NCI-H187 treated with DMSO at 0.1 percent for 48 hours (cell line): Measurements from ENCODE around the gene C10orf53.
"Not testable (repeated sequence)": the region's sequence is repeated elsewhere in the genome, so short reads cannot be mapped to it uniquely, and the experiment has no call there.

Experiments used
- DNase-seq: peaks from one replicate; lab custom pipeline; 2025; lab: John Stamatoyannopoulos, UW

The C10orf53 gene

DNA sequence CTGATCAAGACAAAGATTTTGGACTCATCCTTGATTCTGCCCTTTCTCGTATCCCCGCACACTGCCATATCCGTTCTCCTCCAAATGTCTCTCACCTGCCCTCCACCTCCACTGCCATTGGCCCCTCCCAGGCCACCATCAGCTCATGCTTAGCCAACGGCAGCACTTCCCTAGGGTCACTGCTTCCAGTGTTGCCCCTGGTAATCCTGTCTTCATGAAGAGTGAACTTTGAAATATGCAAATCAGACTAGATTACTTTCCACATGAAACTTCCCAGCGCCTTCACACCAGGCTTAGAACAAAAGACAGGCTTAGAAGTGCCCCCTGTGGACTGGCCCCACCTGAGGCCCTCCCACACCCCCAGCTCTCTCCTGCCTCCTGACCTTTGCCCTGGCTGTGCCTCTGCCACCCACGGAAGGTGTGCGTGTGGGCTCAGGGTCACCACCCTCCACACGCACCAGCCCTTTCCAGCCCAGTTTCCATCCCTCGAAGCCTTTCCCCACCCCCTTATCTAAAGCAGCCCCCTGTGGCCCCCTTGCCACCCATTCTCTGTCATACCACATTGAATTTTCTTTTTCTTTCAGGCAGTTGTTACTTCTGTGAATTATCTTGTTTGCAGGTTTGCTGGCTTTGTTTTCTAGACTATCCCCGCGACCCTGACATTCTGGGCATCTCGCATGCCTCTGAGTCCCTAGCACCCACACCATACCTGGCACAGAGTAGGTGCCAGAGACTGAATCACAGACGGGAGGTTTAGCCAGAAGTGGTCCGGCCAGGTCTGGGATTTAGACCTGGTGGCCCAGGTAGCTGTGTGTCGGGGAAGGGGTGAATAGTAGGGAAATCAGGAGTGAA lies 26.8 kb upstream of the C10orf53 start:
- no peak for DNase-seq

DNA sequence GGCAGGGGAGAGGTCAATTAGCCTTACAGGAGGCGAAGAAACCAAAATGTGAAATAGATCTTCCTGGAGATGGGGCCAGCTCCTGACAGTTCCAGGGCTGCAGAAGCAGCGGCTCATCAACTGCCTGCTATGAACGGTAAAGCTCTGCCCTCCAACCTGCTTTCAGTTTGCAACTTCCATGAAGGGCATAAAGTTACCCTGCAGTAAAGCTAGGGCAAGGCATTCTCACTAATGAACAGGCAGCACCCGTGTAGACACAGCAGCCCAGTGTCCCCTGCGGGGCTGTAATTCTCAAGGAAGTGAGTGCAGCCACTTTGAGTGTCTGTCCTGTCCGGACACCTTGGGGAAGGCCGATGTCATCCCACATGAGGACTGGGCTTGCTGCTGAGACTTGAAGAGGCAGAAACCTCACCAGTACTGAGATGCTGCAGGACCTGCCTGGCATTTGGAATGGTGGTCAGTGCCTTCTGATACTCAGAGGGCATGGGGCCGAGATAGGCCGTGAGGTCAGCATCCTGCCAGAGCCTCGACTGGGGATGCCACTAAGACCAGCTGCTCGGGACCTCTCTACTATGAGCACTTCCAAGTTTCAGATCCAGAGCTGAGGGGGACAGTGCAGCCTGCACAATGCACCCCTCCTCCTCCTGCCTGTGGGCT lies 26.1 kb upstream of the C10orf53 start:
- DNase-seq: no peak

DNA sequence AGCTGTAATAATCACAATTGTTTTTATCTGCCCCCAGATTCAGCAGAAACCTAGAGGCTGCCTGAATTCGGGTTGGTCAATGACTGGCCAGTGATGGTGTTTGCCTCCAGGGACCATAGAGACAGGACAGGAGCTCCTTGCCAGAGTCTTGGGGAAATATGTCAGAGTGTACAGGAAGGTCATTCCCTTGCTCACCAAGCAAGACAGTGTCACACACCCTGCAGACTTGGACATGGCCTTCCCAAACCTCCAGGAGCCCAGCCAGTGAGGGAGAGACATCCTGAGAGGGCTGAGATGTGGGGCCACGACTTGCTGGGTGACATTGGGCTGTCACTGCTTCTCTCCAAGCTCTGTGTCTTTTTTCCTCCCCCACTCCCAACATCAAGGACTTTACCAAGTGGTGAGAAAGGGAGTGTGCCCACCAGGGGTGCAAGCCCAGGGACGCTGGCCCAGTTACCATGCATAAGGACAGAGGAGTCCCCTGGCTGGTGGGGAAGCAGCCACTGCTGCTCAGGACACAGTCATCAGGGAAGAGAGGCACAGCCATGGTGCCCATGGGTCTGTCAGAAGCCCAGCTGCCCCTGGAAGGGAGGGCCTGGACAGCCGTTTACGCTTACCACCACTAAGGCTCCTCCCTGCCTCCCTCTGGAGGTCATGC lies 25.3 kb upstream of the C10orf53 start:
- DNase-seq: no peak

DNA sequence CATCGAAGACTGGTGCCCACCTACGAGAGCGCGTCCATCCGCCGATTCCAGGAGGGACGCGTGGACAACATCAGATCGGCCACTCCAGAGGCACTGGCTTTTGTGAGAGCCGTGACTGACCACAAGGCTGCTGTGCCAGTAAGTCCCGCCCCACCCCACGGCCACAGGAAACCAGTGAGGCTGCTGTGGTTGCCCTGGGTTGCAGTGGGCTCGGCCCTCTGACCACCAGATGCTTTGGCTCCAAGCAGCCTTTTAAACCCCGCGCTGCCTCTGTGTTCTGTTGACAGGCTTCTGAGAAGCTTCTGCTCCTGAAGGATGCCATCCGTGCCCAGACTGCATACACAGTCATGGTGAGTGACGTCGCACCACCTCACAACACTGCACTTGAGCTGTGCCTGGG lies 24.4 kb upstream of the C10orf53 start:
- no peak for DNase-seq

DNA sequence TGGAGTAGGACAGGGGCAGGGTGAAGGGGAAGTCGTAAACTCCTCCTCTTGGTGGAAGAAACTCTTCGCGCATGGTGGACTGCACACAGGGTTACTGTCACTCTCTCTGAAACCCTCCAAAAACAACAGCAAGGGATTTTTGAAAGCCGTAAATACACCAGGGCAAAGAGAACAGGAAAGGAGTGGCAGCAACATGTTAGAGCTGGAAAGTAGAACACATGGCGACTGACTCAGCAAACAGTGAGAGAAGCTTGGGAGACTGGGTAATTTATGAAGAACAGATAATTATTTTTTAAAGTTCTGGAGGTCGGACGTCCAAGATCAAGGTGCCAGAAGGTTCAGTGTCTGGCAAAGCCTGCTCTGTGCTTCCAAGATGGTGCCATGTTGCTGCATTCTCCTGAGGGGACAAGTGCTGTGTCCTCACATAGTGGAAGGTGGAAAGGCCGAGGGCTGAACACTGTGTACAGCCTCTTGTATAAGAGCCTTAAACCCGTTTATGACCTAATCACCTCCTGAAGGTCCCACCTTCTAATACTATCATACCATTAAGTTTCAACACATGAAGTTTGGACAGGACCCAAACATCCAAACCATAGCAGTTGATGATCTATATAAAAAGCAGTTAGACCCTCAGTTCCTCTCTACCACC lies 22.5 kb upstream of the C10orf53 start:
- no peak for DNase-seq

DNA sequence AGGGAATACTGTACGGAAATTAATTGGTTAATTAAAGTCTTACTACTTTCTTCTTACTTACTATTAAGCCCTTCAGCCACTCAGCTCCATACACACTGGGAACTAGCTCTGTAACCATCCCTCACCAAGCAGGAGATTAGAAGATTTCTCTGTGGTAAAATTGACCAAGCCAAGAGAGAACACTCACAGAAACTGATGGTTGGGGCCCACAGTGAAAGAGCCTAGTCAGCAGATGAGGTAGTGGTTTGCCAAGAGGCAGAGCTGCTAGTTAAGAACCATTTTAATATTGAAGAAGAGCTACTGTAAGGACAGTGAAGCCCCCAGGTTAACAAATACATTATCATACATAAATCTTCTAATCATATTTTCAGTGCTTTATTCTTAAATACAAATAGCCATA lies 21.8 kb upstream of the C10orf53 start:
- no peak for DNase-seq

DNA sequence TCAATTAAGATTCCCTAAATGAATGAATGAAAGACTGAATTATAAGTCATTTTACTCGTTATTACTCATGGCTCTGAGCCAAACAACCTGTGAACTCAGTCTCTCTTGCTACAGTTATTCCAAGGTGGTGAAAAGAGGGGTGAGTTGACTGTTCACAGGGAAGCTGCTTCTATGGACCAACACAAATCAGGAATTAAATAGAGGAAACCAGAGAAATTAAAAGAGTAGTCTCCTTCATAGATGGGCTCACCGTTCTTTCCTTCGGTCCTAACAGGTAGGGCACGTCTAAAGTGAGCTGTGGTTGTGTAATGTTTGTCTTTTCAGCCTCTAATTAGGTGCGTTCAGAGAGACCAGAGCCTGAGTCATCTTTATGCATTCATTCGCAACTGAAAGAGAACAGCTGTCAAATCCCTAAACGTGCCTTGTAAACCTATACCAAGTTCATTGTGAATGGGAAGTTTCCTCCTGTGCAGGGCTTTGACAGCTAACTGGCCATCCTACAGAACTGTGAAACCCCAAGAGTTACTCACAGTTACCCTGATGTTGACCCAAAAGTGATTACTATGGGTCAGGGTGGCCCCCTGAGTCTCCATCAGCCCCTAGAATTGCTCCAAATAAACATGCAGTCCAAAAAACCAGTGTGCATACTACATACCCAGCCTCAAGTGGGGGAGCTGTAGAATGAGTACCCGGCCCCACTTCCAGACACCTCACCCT lies 18.2 kb upstream of the C10orf53 start:
- DNase-seq: no peak

DNA sequence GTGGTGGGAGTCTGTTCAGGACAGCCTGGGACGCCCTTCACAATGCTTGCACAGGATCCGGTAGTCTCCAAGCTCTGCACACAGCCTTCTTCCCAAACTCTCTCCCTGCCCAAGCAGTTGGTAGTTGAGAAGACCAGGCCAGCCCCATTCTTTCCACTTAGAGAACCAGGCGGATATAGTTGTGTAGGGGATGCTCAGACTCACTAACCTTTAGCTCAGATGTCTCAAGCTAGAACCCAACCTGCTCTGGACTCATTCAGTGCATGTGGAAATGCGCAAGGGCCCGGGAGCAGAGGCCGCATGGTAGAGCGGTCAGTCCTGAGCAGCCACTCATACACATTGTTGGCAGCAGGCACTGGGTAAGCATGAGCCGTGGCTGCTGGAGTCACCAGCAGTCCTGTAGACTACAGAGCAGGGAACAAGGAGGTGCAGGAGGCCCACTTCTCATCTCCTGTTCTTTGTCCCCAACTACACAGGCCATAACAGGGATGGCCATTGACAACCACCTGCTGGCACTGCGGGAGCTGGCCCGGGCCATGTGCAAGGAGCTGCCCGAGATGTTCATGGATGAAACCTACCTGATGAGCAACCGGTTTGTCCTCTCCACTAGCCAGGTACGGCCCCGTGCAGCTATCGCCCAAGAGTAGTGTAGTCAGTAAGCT lies 17.2 kb upstream of the C10orf53 start:
- DNase-seq: no peak

DNA sequence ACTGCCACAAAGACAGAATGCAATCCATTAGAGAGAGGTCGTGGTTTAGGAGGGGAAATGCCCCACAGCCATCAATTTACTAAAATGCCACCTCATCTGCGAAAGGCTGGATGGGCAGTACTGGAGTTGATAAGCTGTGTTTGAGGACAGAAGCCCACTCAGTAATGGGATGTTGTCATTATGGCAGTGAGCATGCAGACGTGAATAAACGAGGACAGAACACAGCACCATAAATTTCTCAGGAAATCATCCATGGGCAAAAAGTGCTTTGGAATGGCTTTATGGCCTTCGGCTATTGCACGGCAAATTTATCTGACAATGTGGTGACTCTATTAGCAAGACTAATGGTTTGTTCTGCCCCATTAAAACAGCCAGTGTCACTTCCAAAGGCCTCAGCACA lies 15.9 kb upstream of the C10orf53 start:
- DNase-seq: no peak

DNA sequence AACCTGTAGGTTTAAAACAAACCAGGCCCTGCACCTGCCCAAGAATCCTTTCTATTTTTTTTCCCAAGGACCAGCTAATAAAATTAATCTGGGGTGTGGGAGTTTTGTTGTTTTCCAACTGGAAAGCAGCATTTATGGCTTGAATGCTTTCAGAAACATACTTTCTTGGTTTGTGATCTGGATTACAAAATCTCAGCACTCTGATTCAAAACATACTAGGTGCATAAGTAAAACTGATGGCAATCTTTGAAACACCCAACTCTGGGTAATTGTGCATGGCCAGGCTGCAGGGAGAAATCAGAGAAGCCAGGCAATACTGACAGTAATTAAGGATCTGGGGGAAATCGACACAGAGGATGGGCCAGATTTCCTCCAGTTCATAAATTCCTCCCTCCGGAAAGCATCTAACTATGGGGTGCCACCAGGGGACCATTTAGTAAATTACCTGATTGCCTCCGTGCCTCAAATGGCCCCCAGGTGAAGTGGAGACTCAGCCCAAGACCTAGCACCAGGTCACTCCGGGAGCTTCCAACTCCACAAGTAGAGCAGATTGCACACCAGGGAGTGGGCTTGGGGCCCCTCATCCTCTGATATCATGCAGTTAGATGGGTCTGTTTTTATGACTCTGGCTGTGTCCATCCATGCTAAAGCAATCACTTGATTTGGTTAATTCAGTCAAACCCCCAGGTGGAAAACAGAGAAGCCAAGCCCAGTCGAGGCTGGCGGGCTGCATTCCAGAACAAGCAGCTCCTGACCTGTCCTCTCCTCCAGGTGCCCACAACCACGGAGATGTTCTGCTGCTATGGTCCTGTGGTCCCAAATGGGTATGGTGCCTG lies 15.2 kb upstream of the C10orf53 start:
- no peak for DNase-seq

DNA sequence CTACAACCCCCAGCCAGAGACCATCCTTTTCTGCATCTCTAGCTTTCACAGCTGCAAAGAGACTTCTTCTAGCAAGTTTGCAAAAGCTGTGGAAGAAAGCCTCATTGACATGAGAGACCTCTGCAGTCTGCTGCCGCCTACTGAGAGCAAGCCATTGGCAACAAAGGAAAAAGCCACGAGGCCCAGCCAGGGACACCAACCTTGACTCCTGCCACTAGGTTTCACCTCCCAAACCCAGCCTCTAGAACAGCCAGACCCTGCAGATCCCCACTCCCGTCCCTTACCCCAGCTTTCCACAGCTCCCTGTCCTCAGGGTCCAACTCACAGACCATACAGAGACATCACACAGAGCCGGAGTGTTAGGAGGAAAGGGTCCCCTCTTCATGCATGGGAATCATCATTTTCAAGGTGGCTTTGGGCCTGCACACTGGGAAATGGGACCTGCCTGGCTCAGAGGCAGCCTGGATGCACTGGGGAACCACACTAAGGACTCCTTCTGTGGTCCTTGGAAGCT lies 14.6 kb upstream of the C10orf53 start:
- no peak for DNase-seq

DNA sequence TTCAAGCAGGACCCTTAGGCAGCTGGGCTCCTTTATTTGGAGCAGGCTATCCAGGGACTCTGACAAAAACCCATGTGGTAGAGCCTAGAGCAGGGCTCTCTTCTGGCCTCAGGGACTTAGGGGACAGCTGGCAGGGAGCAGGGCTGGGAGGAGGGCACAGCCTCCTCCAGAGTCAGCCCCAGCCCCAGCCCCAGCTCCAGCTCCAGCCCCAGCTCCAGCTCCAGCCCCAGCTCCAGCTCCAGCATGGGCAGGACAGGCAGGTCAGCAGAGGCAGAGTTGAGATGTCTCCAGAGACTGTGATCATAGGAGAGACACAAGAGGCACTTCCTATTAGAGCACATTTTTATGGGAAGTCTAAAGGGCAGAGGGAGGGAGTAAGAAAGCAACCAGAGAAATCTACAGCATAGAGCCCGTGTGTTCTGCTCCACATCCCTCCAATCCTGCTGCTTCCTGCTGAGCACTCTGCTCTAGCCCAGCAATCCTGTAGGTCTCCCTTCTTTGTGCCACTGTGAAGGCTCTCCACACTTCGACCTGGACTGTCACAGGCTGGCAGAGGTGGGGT lies 13.3 kb upstream of the C10orf53 start:
- no peak for DNase-seq

DNA sequence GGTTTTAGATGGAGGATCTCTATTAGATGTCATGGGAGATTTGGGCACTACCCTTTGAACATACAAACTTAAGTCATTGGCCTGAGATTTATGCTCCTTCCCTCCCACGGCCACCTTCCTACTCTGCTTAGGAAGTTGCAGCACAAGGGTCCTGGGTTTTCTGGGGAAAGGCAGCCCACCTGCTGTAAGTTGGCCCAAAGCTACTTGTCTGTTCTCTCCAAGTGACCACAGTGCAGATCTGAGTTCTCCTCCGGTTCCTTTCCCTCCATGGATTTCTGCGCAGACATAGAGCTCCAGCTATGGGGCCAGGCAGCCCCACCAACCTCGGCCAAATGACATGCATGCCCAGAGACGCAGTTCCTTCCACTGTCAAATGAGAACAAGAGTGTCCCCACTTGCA lies 12.8 kb upstream of the C10orf53 start:
- no peak for DNase-seq

DNA sequence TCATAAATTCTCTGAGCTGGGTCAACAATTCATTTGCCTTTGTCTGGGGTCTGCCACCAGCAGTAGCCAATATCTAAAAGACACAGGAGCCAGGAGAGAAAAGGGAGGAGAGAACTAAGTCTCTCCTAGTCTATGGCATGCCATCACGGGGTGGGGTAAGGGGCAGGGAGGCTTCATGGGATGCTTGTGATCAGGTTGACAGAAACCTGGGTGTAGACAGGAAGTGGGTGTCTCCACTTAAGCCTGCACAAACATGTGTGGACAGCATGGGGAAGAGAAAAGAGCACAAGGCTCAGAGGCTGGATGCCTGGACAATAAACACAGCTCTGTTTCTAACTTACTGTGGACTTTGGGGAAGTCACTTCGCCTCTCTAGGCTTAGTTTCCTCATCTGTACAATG lies 11.5 kb upstream of the C10orf53 start:
- DNase-seq: no peak

DNA sequence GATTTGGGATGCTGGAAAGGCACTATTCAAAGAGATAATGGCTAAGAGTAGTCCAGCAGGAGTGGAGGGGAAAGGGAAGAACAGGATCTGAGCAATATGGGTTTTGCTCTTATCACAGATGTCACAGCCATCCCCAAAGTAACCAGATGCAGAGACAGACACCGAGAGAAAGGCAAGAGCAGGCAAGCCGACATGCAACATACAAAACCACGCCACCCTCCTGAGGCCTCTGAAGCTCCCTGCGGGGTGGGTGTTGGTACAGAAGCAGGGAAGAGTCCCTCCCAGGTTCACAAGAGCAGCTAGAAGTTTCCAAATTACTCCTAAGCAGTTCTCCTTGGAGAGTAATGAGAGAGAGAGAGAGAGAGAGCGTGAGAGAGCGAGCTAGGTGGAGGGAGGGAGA lies 10.8 kb upstream of the C10orf53 start:
- no peak for DNase-seq

DNA sequence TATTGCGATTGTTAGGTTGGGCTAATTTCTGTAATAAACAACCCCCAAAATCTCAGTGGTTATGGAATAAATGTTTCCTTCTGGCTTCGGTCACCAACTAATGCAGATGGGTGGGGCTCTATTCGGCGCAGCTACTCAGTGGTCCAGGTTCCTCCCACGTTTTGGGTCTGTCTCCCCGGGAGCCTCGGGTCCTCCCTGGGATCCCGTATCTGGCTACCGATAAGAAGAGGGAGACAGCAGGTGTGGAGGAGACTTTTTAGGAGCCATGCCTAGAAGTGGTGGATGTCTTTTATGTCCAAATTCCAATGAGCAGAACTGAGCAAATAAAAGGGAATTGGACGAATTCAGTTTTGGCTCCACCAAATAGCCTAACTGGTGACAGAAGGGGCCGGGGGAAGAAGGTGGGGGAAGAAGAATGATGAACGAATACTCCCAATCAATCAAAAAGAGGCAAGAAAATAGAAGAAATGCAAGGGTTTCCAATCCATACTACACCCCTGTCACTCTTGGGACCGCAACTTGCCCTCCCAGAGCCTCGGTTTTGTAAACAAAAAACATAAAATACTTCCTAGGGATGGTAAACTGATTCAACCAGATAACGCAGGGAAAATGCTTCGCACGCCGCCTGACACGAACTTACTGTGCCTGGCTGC lies 498 bp upstream of the C10orf53 start:
- no peak for DNase-seq

DNA sequence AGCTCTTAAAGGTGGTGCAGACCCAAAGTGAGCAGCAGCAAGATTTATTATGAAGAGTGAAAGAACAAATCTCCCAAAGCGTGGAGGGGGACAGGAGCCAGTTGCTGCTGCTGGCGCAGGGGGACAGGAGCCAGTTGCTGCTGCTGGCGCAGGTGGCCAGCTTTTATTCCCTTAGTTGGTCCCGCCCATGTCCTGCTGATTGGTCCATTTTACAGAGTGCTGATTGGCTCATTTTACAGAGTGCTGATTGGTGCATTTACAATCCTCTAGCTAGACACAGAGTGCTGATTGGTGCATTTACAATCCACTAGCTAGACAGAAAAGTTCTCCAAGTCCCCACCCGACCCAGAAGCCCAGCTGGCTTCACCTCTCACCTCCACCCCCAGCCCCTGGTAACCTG lies 3.0 kb downstream of the C10orf53 start:
- DNase-seq: not testable (repeated sequence)

DNA sequence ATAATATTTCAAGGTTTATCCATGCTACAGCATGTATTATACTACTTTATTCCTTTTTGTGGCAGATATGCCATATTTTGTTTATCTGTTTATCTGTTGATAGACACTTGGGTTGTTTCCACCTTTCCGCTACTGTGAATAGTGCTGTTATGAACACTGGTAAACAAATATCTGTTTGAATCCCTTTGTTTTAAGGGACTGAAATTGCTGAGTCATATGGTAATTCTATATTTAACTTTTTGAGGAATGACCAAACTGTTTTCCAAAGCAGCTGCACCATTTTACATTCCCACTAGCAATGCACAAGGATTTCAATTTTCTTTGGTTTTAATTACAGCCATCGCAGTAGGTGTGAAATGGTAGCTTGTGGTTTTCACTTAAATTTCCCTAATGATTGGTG lies 3.4 kb downstream of the C10orf53 start:
- no peak for DNase-seq

DNA sequence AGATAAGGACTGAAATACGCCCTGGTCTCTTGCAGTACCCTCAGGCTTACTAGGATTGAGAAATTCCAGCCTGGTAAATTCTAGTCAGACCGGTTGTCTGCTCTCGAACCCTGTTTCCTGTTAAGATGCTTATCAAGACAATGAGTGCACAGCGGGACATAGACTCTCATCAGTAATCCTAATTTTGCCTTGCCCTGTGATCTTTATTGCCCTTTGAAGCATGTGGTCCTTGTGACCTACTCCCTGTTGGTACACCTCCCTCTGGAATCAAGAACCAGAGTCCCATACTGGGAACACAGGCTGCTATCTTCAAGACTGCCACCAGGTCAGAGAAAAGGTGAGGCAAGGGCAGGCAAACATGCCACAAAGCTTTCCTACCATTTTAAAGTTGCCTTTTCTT lies 7.2 kb downstream of the C10orf53 start:
- DNase-seq: no peak
